ENCODE measurements around the gene RGL3.
A peak's percentile ranks its signal among the peaks of the same experiment; 100 is the strongest.
"Not testable (repeated sequence)": the region's sequence is repeated elsewhere in the genome, so short reads cannot be mapped to it uniquely, and the experiment has no call there.

RGL3 gene

GRCh38 chr19:11361771-11362731 is 57.1 kb downstream of the RGL3 start:
- DNase-seq (ENCODE audit: low read depth): no peak

- no peak for DNase-seq (ENCODE audit: low read depth)
These were observed 57.9 kb downstream of the RGL3 start for GRCh38 chr19:11361037-11361770.

GRCh38 chr19:11359421-11359820 is 59.7 kb downstream of the RGL3 start:
- no peak for DNase-seq (ENCODE audit: low read depth)

GRCh38 chr19:11356676-11357550 is 62.2 kb downstream of the RGL3 start:
- no peak for DNase-seq (ENCODE audit: low read depth)

- no peak for DNase-seq (ENCODE audit: low read depth)
These were observed 63.1 kb downstream of the RGL3 start for GRCh38 chr19:11356074-11356397.

GRCh38 chr19:11355160-11356073 is 63.7 kb downstream of the RGL3 start, which contains the start of gene PLPPR2:
PLPPR2 (plus strand) TSS chr19:11355432; CDS start chr19:11357674, 2,242 bp downstream.
- peak; percentile 61 for DNase-seq (ENCODE audit: low read depth)

GRCh38 chr19:11354102-11354501 is 65.0 kb downstream of the RGL3 start:
- not testable (repeated sequence) for DNase-seq (ENCODE audit: low read depth)

- no peak for DNase-seq (ENCODE audit: low read depth)
These were observed 69.9 kb downstream of the RGL3 start for GRCh38 chr19:11349171-11349570.

GRCh38 chr19:11347546-11348039 is 71.5 kb downstream of the RGL3 start:
- no peak for DNase-seq (ENCODE audit: low read depth)

GRCh38 chr19:11346104-11346940 is 72.8 kb downstream of the RGL3 start, which contains the start of the genes CCDC159 and TMEM205:
CCDC159 (plus strand) TSS chr19:11346519; CDS start chr19:11346607, 88 bp downstream.
TMEM205 (minus strand) TSS chr19:11346268; CDS start chr19:11345619, 649 bp downstream.
- peak; percentile 96 for DNase-seq (ENCODE audit: low read depth)

- DNase-seq (ENCODE audit: low read depth): no peak
These were observed 73.9 kb downstream of the RGL3 start for GRCh38 chr19:11345122-11345803.
